HG03139 (cell line): Measurements from ENCODE around the gene PADI4.

ENCODE experiments used
- ATAC-seq: cut with Tn5 transposase; IDR thresholded peaks from one replicate; pipeline ENCODE4 v1.9.1; 2021; ENCODE audit not compliant: unreplicated experiment

Gene PADI4

GRCh38 chr1:17307946-17308345 is at the start of gene PADI4:
Gene PADI4, plus strand, starts transcription at chr1:17308197. Its CDS starts 26 bp downstream, at chr1:17308223.
- no peak for ATAC-seq

GRCh38 chr1:17258758-17259130 is 49.3 kb upstream of the PADI4 start:
- ATAC-seq = no peak

GRCh38 chr1:17259233-17259873 is 48.6 kb upstream of the PADI4 start:
- no peak for ATAC-seq

- ATAC-seq = no peak
These were observed 47.7 kb upstream of the PADI4 start for GRCh38 chr1:17260264-17260663.

GRCh38 chr1:17260738-17261137 is 47.3 kb upstream of the PADI4 start:
- ATAC-seq = no peak

- no peak for ATAC-seq
These were observed 44.1 kb upstream of the PADI4 start for GRCh38 chr1:17263936-17264335.

GRCh38 chr1:17264470-17264869 is 43.5 kb upstream of the PADI4 start:
- no peak for ATAC-seq

GRCh38 chr1:17265162-17265561 is 42.8 kb upstream of the PADI4 start:
- ATAC-seq = no peak

- ATAC-seq = no peak
These were observed 42.0 kb upstream of the PADI4 start for GRCh38 chr1:17265950-17266349.

GRCh38 chr1:17270891-17271765 is 36.9 kb upstream of the PADI4 start:
- no peak for ATAC-seq

GRCh38 chr1:17272066-17272465 is 35.9 kb upstream of the PADI4 start:
- no peak for ATAC-seq

- ATAC-seq = no peak
These were observed 35.4 kb upstream of the PADI4 start for GRCh38 chr1:17272646-17273045.

GRCh38 chr1:17273096-17273495 is 34.9 kb upstream of the PADI4 start:
- no peak for ATAC-seq

- no peak for ATAC-seq
These were observed 33.5 kb upstream of the PADI4 start for GRCh38 chr1:17274186-17275170.

- ATAC-seq = no peak
These were observed 31.4 kb upstream of the PADI4 start for GRCh38 chr1:17276568-17276967.

GRCh38 chr1:17277511-17278159 is 30.4 kb upstream of the PADI4 start:
- ATAC-seq = no peak

- no peak for ATAC-seq
These were observed 28.8 kb upstream of the PADI4 start for GRCh38 chr1:17278996-17279830.

- ATAC-seq = no peak
These were observed 27.6 kb upstream of the PADI4 start for GRCh38 chr1:17280436-17280835.

GRCh38 chr1:17280894-17281293 is 27.1 kb upstream of the PADI4 start:
- no peak for ATAC-seq

- no peak for ATAC-seq
These were observed 26.2 kb upstream of the PADI4 start for GRCh38 chr1:17281775-17282181.
